ENCODE results near the gene KCNQ1OT1. TPM values are rescaled to one million over a fixed set of nuclear protein-coding genes. Genes with fewer than 3 reads are reported as not detected.

The KCNQ1OT1 gene
- total RNA-seq, 4 donors from 2014 or later = 6.3 to 8.0 (median 7.7) TPM

DNA sequence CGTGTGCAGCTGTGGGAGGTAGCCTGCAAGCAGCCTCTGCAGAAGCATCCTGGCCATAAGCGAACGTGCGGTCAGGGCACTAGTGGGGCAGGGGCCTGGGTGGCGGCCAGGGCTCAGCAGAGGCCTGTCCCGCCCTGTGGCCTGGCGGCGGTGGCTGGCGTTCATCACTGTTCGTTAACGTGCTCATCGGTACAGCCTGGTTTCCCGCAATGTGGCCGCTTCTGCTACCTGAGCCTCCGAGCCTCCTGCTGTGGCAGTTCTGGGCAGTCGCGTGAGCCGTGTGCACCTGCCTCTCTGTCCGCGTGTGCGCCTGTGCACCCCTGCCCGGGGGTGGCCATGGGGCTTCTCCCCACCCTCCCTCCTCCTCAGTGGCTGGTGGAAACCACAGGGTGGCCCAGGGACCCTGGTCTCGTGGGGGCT, 117.9 kb downstream of the KCNQ1OT1 start:
- peaks cover 0 to 19% (median 0%) of the 10 kb centered on the region in 4 donors for H3K4me1 ChIP-seq
- no peak overlapping the region for H3K4me3 ChIP-seq
- H3K27me3 ChIP-seq = no peaks in the 10 kb centered on the region
- WGBS, 2 donors = 89% methylated on average over 17 to 18 of the region's 23 CpGs
- no peaks in the 10 kb centered on the region for H3K36me3 ChIP-seq
- TF ChIP-seq EP300 (IDR thresholded peaks at IDR 0.05) (no peak), POLR2A (IDR thresholded peaks at IDR 0.05) (no peak)
- TF ChIP-seq, protein P1, sequence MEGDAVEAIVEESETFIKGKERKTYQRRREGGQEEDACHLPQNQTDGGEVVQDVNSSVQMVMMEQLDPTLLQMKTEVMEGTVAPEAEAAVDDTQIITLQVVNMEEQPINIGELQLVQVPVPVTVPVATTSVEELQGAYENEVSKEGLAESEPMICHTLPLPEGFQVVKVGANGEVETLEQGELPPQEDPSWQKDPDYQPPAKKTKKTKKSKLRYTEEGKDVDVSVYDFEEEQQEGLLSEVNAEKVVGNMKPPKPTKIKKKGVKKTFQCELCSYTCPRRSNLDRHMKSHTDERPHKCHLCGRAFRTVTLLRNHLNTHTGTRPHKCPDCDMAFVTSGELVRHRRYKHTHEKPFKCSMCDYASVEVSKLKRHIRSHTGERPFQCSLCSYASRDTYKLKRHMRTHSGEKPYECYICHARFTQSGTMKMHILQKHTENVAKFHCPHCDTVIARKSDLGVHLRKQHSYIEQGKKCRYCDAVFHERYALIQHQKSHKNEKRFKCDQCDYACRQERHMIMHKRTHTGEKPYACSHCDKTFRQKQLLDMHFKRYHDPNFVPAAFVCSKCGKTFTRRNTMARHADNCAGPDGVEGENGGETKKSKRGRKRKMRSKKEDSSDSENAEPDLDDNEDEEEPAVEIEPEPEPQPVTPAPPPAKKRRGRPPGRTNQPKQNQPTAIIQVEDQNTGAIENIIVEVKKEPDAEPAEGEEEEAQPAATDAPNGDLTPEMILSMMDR (IDR thresholded peaks at IDR 0.05) = no peak
- H3K9me3 ChIP-seq = no peaks in the 10 kb centered on the region
- DNase-seq (ENCODE audit: low spot score in 2 of 2) = peak in 1 of 2 donors; percentile 4
- H3K27ac ChIP-seq = no peak overlapping the region

DNA sequence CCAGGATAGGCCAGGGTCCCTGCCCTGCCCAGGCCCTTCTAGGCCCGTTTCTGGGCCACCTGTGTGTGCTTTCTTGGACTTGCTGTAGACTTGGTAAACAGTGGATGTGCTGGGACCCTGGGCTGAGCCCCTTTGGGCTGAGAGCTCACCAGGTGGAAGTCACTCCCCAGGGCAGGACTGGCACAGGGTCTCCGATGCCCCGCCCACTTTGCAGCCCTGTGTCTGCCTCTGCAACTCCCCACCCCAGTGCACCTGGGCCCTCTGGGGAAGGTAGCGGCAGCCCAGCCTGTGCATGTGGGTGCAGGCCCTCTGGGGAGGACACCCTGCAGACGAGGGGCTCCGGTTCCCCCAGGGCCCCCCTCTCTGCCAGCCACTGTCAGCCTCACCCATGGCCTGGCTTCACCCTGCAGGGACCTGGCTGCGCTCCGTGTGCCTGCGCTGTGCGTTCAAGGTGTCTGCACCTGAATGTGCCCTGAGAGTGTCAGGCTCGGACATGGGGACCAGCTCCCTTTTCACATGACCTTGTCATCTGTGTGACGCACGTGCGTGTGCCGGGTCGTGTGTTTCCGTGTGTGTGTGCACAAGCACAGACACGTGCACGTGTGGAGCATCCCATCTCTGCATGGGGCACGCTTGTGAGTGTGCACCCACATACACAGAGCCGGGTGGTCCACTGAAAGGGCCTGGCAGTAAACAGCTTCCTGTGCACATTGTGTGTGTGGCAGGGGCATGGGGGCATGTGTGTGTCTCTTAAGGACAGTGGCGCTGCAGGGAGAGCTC, 118.5 kb downstream of the KCNQ1OT1 start:
- Histone ChIP-seq H3K36me3 (no peaks in the 10 kb centered on the region), H3K27ac (no peak overlapping the region), H3K4me3 (no peak overlapping the region), H3K9me3 (no peaks in the 10 kb centered on the region), H3K27me3 (no peaks in the 10 kb centered on the region), H3K4me1 (peaks cover 0 to 19% (median 0%) of the 10 kb centered on the region in 4 donors)
- WGBS, 2 donors = 92% methylated on average over 6 to 21 of the region's 22 CpGs
- TF ChIP-seq, protein P1 (IDR thresholded peaks at IDR 0.05) = no peak
- no peak for TF ChIP-seq EP300 (IDR thresholded peaks at IDR 0.05)
- TF ChIP-seq POLR2A (IDR thresholded peaks at IDR 0.05) = no peak
- DNase-seq (ENCODE audit: low spot score in 2 of 2) = peak in 1 of 2 donors; percentile 8

DNA sequence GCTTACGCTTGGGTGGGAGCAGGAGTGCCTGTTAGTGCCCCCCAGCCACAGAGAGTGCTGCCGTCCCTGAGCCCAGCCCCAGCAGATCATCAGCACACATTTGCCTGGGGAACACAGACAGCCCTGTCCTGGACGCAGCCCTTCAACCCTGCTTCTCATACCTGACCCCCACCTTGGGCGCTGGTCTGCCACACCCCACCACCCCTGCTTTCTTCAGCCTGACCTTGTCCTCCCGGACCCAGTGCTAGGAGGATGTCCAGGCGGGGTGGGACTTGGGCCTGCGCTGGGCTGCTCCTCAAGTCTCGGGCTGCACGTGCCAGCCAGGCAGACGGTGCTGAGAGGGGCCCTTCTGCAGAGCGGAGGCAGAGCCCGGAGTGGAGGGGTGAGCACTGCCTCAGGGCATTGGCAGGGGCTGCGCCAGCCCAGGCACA, 119.2 kb downstream of the KCNQ1OT1 start:
- no peak overlapping the region for H3K27ac ChIP-seq
- peaks cover 0 to 19% (median 0%) of the 10 kb centered on the region in 4 donors for H3K4me1 ChIP-seq
- no peak overlapping the region for H3K4me3 ChIP-seq
- DNase-seq (ENCODE audit: low spot score in 2 of 2) = peak in 1 of 2 donors; percentile 5
- no peaks in the 10 kb centered on the region for H3K36me3 ChIP-seq
- H3K27me3 ChIP-seq = no peaks in the 10 kb centered on the region
- TF ChIP-seq, protein P1 (IDR thresholded peaks at IDR 0.05) = no peak
- TF ChIP-seq POLR2A (IDR thresholded peaks at IDR 0.05) = no peak
- TF ChIP-seq EP300 (IDR thresholded peaks at IDR 0.05) = no peak
- 78 to 80% methylated on average over 11 to 13 of the region's 13 CpGs for WGBS, 2 donors
- no peaks in the 10 kb centered on the region for H3K9me3 ChIP-seq

GRCh38 chr11:2580061-2580421, 119.8 kb downstream of the KCNQ1OT1 start:
- no peak overlapping the region for H3K4me3 ChIP-seq
- no peaks in the 10 kb centered on the region for H3K9me3 ChIP-seq
- peak in 1 of 2 donors; percentile 10 for DNase-seq (ENCODE audit: low spot score in 2 of 2)
- no peak overlapping the region for H3K27ac ChIP-seq
- peaks cover 0 to 19% (median 2%) of the 10 kb centered on the region in 4 donors for H3K4me1 ChIP-seq
- H3K27me3 ChIP-seq = no peaks in the 10 kb centered on the region
- no peak for TF ChIP-seq EP300 (IDR thresholded peaks at IDR 0.05)
- TF ChIP-seq POLR2A (IDR thresholded peaks at IDR 0.05) = no peak
- TF ChIP-seq, protein P1 (IDR thresholded peaks at IDR 0.05) = no peak
- H3K36me3 ChIP-seq = no peaks in the 10 kb centered on the region
- WGBS, 2 donors = 53 to 56% methylated on average over 10 of the region's 10 CpGs

DNA sequence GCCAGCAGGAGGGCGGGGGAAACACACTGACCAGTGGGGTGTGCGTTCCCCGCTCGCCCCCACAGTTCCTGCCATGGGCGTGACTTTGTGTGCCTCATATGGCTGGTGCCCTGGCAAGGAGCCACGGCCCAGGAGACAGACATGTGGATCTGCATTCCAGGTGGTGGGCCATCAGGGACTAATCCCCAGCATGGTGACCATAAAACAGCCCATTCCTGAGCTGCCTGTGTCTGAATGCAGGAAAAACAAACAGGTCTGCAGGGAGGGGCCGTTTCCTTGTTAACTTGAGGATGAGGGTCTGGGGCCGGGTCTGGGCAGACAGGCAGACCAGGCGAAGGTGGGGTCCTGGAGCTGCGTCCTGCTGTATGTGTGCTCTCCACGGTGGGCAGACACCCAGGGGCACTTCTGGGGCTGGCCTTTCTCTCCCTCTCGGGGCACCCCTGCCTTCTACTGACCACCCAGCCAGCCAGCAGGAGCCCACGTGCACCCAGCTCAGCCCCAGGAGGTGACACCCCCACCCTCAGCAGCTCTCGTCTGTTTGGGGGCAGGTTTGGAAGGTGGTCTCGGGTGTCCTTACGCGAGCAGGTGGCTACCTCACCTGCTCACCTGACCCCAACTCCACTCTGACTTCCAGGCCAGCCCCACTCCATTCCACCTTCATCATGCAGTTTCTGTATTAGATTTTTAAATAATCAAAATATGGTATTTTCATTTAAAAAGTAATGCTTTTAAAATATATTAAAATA, 120.3 kb downstream of the KCNQ1OT1 start:
- TF ChIP-seq, protein P1 (IDR thresholded peaks at IDR 0.05) = no peak
- no peak for TF ChIP-seq POLR2A (IDR thresholded peaks at IDR 0.05)
- TF ChIP-seq EP300 (IDR thresholded peaks at IDR 0.05) = no peak
- Histone ChIP-seq H3K27ac (no peak overlapping the region), H3K9me3 (no peaks in the 10 kb centered on the region), H3K4me3 (no peak overlapping the region), H3K27me3 (no peaks in the 10 kb centered on the region), H3K36me3 (no peaks in the 10 kb centered on the region), H3K4me1 (peaks cover 0 to 19% (median 2%) of the 10 kb centered on the region in 4 donors)
- DNase-seq (ENCODE audit: low spot score in 2 of 2) = peak in 1 of 2 donors; percentile 9
- 61 to 68% methylated on average over 17 of the region's 17 CpGs for WGBS, 2 donors
